Epidermal melanocyte (primary cell): ENCODE results near the gene DVL1.

ENCODE experiments used
- DNase-seq: peaks from one replicate; pipeline ENCODE4 v3.0.0; 2011; ENCODE audit warnings: low spot score; ENCODE audit not compliant: insufficient read length

Gene DVL1

DNA sequence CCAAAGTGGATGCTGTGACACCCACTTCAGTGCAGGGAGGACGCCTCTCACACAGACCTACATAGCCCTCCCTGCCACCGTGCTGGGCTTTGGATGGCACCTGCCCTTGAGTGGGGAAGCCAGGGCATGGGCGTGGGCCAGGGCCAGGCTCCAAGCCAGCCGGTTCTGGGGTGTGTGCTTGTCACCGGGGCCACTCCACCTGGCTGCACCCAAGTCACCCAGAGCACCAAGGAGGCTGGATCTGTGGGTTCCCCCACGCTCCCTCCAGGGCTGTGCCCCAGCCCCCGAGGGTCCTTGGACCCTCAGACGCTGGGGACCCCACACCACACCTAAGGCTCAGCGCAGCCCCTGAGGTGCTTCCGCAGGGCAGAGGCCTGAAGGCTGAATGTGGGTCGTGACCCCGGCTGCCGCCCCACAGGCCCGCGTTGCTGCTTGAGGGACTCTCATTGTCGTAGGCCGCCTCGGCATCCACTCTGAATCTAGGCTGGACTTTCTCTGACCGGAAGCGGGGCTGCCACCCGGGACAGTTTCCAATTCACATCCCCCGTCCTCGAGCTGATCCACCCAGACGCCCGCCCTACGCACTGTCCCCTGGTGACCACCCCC is 7.7 kb upstream of the DVL1 start:
- DNase-seq: no peak

GRCh38 chr1:1356166-1356795 is 7.1 kb upstream of the DVL1 start:
- no peak for DNase-seq

- DNase-seq: no peak
Measured at GRCh38 chr1:1355416-1355815, 6.2 kb upstream of the DVL1 start.

DNA sequence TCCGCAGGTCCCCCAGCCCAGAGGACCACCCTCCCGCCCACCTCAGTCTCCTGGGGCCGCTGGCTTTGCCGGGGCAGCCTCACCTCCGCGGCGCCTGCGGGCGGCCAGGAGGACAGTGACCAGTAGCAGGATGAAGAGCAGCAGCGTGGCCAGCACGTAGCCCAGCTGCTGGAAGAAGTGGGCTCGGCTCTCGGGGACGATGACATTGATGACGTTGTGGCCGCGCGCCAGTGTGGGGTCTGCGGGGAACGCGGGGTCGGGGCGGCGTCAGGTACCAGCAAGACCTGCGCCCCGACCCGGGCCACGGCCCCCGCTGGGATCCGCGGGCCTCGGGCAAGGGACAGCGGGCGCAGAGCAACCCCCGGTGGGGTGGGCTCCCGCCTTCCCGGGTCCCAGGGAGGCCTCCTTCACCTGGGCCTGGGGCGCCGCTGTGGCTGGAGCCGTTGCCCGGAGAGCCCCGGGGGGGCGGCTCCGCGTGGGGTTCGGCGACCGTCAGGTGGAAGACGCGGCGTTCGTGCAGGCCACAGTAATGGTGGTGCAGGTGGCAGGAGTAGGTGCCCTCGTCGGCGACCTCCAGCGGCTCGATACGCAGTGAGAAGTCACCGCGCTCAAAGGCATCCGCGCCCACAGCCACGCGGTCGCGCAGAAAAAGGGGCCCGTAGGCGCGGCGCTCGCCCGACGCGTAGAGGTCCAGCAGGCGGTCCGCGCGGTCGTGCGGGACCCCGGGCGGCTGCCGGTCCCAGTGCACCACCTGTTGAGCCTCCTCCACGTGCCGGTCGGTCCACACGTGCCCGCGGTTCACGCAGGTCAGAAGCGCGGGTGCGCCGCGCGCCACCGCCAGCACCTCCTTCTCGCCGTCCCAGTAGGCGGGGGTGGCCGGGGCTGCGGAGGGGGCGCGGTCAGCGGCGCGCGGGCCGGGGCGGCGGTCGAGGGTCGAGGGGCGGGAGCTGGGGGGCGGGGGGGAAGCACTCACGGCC is 5.3 kb upstream of the DVL1 start:
- DNase-seq: no peak

DNA sequence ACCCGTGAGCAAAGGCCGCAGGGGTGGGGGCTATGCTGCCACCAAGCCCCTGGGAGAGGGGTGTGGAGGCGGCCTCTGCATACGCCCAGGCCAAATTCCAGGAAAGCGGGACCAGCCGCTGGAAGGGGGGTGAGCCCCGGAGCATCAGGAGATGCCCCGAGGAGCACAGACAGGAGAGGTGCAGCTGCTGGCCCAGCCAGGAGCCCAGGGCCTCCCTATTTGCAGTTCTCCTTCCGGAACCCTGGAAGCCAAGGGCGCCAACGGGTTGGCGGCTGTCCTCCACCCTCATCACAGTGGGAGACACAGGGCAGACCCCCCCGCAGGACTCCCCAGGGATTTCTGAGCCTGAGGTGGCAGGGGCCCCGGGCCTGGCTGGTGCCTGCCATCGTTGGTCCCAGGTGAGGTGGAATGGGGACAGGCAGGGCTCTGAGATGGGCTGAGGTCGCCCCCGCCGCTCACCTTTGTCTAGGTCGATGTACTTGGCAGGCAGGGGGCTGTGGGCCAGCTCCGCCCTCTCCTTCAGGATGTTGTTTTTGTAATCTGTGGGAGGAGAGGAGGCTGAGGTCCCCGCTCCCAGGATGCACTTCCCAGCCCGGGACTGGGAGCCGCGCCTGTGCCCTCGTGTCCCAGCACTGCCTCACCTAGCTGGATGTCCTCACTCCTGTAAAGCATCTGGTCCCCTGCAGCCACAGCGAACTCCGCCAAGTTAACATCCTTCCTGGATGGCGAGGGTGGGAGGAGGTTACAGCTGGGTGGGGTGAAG is 4.4 kb upstream of the DVL1 start:
- DNase-seq: no peak

DNA sequence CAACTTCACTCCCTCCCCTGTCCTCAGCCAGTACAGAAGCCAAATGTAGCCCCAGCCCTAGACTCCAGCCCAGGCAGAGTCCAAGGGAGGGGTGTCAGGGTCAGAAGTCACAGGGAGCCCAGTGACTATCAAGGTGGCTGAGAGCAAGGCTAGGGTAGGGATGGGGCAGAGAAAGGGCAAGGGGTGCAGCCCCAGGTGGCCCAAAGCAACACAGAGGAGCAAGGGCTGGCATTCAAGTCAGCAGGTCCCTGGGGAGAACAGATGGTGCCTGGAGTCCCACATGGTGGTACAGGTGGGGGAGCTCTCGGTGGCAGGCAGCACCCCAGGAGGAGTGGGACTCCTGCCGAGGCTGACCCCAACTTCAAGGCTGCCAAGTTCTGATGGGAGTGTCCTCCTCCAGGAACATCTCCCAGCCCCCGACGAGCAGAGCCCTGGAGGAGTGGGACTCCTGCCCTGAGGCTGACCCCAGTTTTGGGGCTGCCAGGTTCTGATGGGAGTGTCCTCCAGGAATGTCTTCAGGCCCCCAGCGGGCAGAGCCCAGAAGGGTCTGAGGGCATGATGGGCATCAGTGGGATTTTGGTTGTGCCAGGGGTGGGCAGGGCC is 3.7 kb upstream of the DVL1 start:
- DNase-seq: no peak

- no peak for DNase-seq
Measured at GRCh38 chr1:1351511-1352427, 2.6 kb upstream of the DVL1 start.

DNA sequence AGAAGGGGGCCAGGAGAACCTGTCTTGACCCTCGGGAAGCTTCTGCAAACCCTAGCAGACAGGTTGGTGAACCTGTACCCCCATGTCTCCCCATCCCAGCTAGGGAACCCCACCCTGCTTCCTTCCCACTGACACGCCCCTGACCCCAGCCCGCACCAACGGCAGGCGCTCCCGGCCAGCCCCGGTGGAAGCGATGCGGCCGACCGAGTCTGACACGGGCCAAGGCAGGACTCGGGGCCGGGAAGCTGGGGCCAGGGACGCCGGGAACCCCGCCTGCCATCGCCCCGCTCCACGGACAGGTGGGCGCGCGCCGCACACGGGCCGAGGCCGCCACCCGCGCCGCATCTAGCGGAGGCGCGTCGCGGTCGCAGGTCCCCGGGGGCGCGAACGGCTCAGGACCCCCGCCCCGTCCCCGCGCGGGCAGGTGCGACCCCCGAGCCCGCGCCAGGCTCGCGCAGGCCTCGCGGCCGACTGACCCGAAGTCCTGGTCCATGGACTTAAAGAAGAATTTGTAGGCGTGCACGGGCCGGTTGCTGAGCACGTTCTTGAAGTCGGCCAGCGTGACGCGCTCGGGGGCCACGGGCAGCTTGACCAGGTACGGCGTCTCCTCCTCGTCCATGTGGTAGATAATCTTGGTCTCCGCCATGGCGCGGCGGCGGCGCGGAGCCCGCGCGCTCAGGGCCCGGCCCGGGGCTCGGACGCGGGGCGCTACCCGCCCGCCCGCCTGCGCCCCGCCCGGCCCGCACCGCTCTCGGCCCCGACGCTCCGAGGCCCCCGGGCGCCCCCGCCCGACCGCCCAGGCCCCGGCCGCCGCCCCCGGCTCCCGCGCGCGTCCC is 580 bp downstream of the DVL1 start:
- no peak for DNase-seq

- DNase-seq: no peak
Measured at GRCh38 chr1:1347663-1348419, 1.4 kb downstream of the DVL1 start.

DNA sequence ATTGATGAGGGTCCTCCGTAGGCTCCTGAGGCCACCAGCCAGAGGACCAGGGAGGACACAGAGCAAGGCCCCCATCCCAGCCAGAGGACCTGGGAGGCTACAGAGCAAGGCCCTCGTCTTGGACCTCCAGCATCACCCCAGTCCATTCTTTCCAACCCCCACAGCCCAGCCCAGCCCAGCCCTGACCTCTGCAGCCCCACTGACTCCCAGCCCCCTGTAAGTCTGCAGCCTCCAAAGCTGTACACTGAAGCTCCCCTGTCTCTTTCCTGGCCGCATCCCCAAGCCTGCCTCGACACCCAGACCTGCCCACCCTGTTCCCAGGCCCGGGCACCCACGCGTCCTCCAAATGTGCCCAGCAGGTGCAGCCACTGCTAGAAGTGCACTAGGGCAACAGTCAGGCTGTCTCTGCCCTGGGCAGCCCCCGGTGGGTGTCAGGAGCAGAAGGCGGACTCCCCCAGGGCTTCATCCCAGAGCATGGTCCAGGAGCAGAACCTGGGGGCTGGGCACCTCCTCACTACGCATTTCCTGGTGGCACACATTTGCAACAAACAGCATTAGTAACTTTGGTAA is 2.1 kb downstream of the DVL1 start:
- DNase-seq: no peak

GRCh38 chr1:1346501-1346890 is 2.7 kb downstream of the DVL1 start:
- no peak for DNase-seq

- DNase-seq: no peak
Measured at GRCh38 chr1:1345860-1346500, 3.2 kb downstream of the DVL1 start.

DNA sequence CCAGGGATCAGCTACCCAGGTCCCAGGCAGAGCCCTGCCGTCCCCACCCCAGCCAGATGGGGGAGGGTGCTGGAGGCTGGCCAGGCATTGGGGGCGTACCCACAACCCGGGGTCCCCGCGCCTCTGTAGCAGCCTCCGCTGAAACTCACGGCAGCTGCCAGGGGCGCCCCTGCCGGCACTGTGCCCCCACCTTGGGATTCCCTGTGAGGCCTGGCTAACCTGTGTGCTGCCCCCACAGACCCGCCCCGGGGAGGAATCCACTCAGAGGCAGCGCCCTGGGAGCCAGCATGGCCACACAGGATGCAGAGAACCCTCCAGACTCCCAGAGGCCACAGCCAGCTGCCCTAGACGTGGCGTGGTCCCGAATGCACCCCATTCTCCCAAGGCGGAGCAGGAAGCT is 3.8 kb downstream of the DVL1 start:
- DNase-seq: no peak

DNA sequence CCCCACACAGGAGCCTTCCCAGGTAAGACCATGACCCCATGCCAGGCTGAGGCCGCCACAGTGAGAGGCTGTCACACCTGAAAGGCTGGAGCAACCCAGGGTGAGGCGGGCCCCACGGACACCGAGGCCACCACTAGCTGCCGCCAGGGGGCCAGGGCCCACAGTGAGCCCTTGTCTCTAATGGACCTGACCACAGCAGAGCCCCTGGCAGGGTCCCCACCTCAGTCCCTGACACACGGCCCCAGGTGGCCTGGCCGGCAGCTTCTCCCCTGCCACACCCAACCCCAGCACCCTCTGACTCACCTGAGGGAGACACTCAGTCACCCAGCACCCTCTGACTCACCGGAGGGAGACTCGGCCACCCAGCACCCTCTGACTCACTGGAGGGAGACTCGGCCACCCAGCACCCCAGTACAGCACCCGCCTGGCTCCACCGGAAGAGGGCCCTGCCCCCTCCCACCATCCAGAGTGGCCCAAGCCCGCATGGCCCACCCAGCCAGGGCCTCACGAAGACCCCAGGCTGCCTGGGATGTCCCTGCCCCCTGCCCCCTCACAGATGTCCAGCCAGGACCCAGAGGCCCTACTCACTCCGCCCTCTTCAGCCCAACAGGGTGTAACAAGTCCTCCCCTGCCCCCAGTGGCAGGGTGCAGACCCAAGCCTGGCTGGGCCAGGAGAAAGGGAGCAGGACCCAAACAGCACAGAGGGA is 4.4 kb downstream of the DVL1 start:
- no peak for DNase-seq

DNA sequence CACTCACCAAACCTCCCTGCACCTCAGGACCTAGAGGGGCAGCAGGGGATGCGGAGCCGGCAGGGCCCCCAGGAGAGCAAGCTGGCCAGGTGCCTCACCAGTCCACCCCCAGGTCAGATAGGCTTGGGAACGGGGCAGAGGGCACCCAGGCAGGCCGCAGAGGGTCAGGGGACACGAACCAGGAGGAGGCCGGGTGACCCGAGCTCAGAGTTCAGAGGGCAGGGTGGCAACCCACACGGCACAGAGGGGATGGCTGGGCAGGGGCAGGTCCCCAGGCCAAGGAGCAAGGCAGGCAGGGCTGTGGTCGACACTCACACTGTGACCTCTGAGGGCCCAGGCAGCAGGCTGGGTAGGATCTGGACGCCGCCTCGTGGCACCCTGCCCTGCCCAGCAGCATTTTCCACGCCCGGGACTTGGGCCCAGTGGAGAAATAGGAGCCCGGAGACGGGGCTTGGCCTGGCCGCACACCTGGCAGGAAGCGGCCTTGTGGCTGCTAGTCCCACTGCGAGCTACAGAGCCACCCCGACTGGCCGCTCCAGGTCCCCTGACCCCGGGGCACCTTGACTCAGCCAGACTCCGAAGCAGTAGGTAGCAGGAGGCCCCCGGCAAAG is 5.3 kb downstream of the DVL1 start:
- no peak for DNase-seq

DNA sequence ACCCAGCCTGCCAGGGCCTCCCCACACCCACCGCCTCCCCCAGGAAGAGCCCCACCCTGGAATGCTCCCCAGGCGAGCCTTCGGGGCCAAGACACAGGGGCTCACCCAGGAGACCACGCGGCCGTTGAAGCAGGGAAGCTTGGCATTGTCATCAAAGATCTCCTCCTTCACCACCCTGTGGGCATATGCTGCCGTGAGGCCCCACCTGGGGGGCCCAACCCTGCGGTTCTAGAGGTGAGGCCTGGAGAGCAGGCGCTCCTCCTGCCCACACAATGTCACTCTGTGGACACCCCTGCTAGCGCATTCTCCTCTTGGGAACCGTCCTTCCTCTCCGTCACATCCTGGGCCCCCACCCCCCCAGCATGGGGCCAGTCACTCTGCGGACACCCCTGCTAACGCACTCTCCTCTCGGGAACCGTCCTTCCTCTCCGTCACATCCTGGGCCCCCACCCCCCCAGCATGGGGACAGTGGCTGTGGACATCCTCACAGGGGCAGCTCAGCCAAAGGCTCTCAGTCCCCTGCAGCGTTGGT is 6.6 kb downstream of the DVL1 start:
- DNase-seq: no peak
